Tibial nerve (tissue), 4 donors: ENCODE measurements around the gene FRMD4A. TPM values are rescaled to one million over a fixed set of nuclear protein-coding genes. Genes with fewer than 3 reads are reported as not detected.

ENCODE experiments used
- DNase-seq, 2 donors: peaks; one replicate each; pipeline ENCODE4 v3.0.0-alpha.2; 2019; ENCODE audit warnings: low spot score in 2 of 2
- H3K27ac ChIP-seq, 4 donors: fragments of 200-600 bp; sonication (generic) in 3 of 4; one replicate each; pipeline ENCODE4 v1.5.1; 2017 to 2019; ENCODE audit warnings: mild to moderate bottlenecking in 1 of 4
- H3K27me3 ChIP-seq, 2 donors: fragments of 200-600 bp; sonication (generic) in 1 of 2; one replicate each; pipeline versions ENCODE4 v1.5.1 to v1.6.0; 2017 to 2019
- H3K36me3 ChIP-seq, 3 donors: fragments of 200-600 bp; sonication (generic); one replicate each; pipeline ENCODE4 v1.5.1; 2018 to 2019
- H3K4me1 ChIP-seq, 4 donors: fragments of 200-600 bp; sonication (generic) in 3 of 4; one replicate each; pipeline ENCODE4 v1.5.1; 2017 to 2019
- H3K4me3 ChIP-seq, 4 donors: fragments of 200-600 bp; sonication (generic) in 3 of 4; one replicate each; pipeline ENCODE4 v1.5.1; 2017 to 2019; ENCODE audit warnings: mild to moderate bottlenecking in 1 of 4, moderate library complexity in 1 of 4
- H3K9me3 ChIP-seq, 4 donors: fragments of 200-600 bp; sonication (generic) in 3 of 4; one replicate each; pipeline ENCODE4 v1.5.1; 2017 to 2019
- EP300 ChIP-seq, 2 donors: sonication (generic); formaldehyde crosslinking; IDR thresholded peaks; one replicate each; pipeline ENCODE4 v1.6.1; 2017; ENCODE audit warnings: antibody characterized with exemption in 2 of 2, mild to moderate bottlenecking in 1 of 2
- POLR2A ChIP-seq, 2 donors: fragments of 450-650 bp; IDR thresholded peaks; one replicate each; pipeline ENCODE4 v1.6.1; 2017; ENCODE audit warnings: antibody characterized with exemption in 2 of 2, mild to moderate bottlenecking in 2 of 2, moderate library complexity in 2 of 2
- WGBS, 2 donors: methylation state at CpG; one replicate each; pipeline ENCODE4 v1.1.5; 2018; 5-methylcytosine and 5-hydroxymethylcytosine counted together
- total RNA-seq, 4 donors: library from RNA; depleted of rRNA; stranded (reverse); fragments of >200 nt; gene quantifications; one replicate each; pipeline ENCODE4 v1.1.0, GENCODE V29; 2016
- TF ChIP-seq, protein P1 (sequence below), 5 experiments: fragments of 200-600 bp in 3 of 5; fragments of 450-650 bp in 2 of 5; sonication (generic) in 3 of 5; IDR thresholded peaks; one replicate each; pipeline ENCODE4 v1.5.1; 2016 to 2019; ENCODE audit warnings: antibody characterized with exemption in 5 of 5, mild to moderate bottlenecking in 3 of 5, moderate library complexity in 2 of 5

Gene FRMD4A
- total RNA-seq, 4 donors from 2014 or later = 39.8 to 89.7 (median 53.9) TPM

DNA sequence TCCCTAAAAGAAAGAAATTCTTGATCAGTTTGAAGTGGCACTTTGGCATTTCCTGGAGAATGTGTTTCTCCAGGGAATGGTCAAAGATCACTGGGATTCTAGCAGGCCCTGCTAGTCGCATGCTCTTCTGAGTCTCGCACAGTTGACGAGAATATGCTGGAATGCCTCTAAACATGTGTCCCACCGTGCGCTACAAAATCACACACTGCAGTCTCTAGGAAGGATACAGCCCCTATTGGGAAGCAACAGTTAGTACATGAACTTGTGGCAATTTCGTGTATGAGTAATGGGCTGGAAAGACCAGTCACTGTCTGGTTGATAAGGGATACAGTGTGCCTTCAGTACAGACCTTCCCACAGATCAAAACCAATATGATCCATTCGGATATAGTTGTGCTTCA is 486.1 kb downstream of the FRMD4A start:
- TF ChIP-seq EP300 (IDR thresholded peaks at IDR 0.05) (no peak), POLR2A (IDR thresholded peaks at IDR 0.05) (no peak)
- TF ChIP-seq, protein P1, sequence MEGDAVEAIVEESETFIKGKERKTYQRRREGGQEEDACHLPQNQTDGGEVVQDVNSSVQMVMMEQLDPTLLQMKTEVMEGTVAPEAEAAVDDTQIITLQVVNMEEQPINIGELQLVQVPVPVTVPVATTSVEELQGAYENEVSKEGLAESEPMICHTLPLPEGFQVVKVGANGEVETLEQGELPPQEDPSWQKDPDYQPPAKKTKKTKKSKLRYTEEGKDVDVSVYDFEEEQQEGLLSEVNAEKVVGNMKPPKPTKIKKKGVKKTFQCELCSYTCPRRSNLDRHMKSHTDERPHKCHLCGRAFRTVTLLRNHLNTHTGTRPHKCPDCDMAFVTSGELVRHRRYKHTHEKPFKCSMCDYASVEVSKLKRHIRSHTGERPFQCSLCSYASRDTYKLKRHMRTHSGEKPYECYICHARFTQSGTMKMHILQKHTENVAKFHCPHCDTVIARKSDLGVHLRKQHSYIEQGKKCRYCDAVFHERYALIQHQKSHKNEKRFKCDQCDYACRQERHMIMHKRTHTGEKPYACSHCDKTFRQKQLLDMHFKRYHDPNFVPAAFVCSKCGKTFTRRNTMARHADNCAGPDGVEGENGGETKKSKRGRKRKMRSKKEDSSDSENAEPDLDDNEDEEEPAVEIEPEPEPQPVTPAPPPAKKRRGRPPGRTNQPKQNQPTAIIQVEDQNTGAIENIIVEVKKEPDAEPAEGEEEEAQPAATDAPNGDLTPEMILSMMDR (IDR thresholded peaks at IDR 0.05) = no peak
- Histone ChIP-seq H3K9me3 (no peaks in the 10 kb centered on the region), H3K27me3 (no peaks in the 10 kb centered on the region), H3K27ac (peak overlapping the region in 1 of 4 donors; percentile 1), H3K36me3 (no peaks in the 10 kb centered on the region), H3K4me1 (peaks cover 0 to 54% (median 13%) of the 10 kb centered on the region in 4 donors), H3K4me3 (no peak overlapping the region)
- DNase-seq = no peak
- 73 to 74% methylated on average over 7 of the region's 7 CpGs for WGBS, 2 donors

DNA sequence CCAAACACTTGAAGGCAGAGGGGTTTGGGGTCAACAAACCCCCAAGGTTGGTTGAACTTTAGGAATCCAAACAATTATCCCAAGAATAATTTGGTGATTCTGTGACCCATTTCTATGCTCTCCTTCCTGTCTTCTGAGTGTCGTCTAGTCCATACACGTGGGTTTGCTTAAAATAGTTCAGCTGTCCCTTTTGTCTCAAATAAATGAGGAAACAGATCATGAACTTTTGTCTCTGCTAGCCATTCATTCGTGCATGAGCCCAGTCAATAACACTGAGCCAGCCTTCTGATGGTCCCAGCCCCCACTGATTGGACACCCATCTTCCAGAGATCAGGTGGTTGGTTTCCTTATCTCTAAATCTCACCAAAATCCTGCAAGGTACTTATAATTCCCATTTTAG is 488.6 kb downstream of the FRMD4A start:
- Histone ChIP-seq H3K36me3 (no peaks in the 10 kb centered on the region), H3K9me3 (no peaks in the 10 kb centered on the region), H3K4me1 (peaks cover 0 to 63% (median 23%) of the 10 kb centered on the region in 4 donors), H3K4me3 (no peak overlapping the region), H3K27ac (peak overlapping the region in 2 of 4 donors; percentile 21 to 44), H3K27me3 (no peaks in the 10 kb centered on the region)
- 21 to 26% methylated on average over 3 of the region's 3 CpGs for WGBS, 2 donors
- no peak for DNase-seq
- TF ChIP-seq POLR2A (IDR thresholded peaks at IDR 0.05) = no peak
- no peak for TF ChIP-seq EP300 (IDR thresholded peaks at IDR 0.05)
- TF ChIP-seq, protein P1 (IDR thresholded peaks at IDR 0.05) = no peak

DNA sequence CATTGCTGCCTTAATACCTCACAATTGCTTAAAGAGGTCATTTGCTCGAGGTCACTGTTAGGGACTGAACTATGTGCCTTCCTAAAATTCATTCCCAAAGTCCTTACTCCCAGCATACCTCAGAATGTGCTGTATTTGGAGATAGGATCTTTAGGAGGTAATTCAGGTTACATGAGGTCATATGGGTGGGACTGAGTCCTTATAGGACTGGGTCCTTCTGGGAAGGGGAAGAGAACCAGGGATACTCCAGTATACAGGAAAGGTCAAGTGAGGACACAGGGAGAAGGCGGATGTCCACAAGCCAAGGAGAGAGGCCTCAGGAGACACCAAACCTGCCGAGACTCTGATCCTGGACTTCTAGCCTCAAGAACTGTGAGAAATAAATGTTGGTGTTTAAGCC is 490.7 kb downstream of the FRMD4A start:
- TF ChIP-seq EP300 (IDR thresholded peaks at IDR 0.05) = no peak
- TF ChIP-seq, protein P1 (IDR thresholded peaks at IDR 0.05) = no peak
- no peak for TF ChIP-seq POLR2A (IDR thresholded peaks at IDR 0.05)
- peak overlapping the region in 3 of 4 donors; percentile 11 to 63 (median 62) for H3K27ac ChIP-seq

DNA sequence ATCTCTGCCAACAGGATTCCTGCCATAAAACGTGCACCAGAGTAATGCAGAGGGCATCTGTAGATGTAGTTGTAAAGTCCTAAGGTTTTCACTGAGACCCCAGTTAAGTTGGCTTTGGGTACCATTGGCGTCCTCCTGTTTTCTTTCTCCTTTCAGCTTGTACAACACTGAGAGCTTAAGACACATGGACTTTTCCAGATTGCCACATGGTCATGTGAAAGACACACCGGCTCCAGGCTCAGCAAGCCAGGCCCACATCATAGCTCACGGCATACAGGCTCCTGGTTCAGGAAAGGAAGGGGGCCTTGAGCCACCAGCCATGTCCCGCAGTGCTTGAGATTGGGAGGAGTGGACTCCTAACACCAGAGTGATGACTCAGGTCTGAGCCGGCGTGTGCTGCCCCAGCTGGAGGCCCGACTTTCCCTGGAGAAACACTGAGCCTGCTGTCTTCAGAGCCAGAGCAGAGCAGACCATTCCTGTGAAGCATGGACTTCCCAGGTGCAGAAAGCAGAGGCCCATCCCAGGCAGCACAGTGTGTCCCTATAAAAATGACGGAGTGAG is 491.2 kb downstream of the FRMD4A start:
- 56 to 57% methylated on average over 8 to 9 of the region's 9 CpGs for whole genome bisulfite sequencing, 2 donors
- no peaks in the 10 kb centered on the region for H3K36me3 ChIP-seq
- no peak for TF ChIP-seq POLR2A (IDR thresholded peaks at IDR 0.05)
- TF ChIP-seq, protein P1 (IDR thresholded peaks at IDR 0.05) = no peak
- peak in 1 of 2 donors; percentile 7 for TF ChIP-seq EP300 (IDR thresholded peaks at IDR 0.05)
- no peak for DNase-seq
- no peaks in the 10 kb centered on the region for H3K9me3 ChIP-seq
- no peak overlapping the region for H3K4me3 ChIP-seq
- H3K4me1 ChIP-seq = peaks cover 0 to 77% (median 38%) of the 10 kb centered on the region in 4 donors
- peak overlapping the region in 2 of 4 donors; percentile 62 to 63 for H3K27ac ChIP-seq
- no peaks in the 10 kb centered on the region for H3K27me3 ChIP-seq

More for the DNA sequence above, 490.7 kb downstream of the FRMD4A start:
- DNase-seq = no peak
- no peak overlapping the region for H3K4me3 ChIP-seq
- WGBS, 2 donors = 74 to 88% methylated on average over 3 of the region's 3 CpGs
- no peaks in the 10 kb centered on the region for H3K27me3 ChIP-seq
- peaks cover 0 to 73% (median 34%) of the 10 kb centered on the region in 4 donors for H3K4me1 ChIP-seq
- H3K36me3 ChIP-seq = no peaks in the 10 kb centered on the region
- no peaks in the 10 kb centered on the region for H3K9me3 ChIP-seq

DNA sequence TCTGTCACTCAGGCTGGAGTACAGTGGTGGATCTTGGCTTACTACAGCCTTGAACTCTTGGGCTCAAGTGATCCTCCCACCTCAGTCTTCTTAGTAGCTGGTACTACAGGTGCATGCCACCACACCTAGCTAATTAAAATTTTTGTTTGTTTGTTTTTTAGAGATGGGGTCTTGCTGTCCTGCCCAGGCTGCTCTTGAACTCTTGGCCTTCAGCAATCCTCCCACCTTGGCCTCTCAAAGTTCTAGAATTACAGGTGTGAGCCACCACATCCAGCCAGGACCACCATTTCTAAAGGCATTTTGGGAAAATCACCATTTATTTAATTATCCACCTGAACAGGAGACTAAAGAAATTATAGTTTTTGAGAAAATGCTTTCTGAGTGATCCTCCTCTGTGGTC is 491.7 kb downstream of the FRMD4A start:
- H3K27ac ChIP-seq = peak overlapping the region in 2 of 4 donors; percentile 62 to 63
- TF ChIP-seq POLR2A (IDR thresholded peaks at IDR 0.05) (no peak), EP300 (IDR thresholded peaks at IDR 0.05) (no peak)
- TF ChIP-seq, protein P1 (IDR thresholded peaks at IDR 0.05) = no peak
- peaks cover 0 to 81% (median 42%) of the 10 kb centered on the region in 4 donors for H3K4me1 ChIP-seq
- DNase-seq = no peak
- no peaks in the 10 kb centered on the region for H3K36me3 ChIP-seq
- H3K9me3 ChIP-seq = no peaks in the 10 kb centered on the region
- H3K27me3 ChIP-seq = no peaks in the 10 kb centered on the region
- H3K4me3 ChIP-seq = no peak overlapping the region
